ENCODE results near the gene SMARCD1.

DNA sequence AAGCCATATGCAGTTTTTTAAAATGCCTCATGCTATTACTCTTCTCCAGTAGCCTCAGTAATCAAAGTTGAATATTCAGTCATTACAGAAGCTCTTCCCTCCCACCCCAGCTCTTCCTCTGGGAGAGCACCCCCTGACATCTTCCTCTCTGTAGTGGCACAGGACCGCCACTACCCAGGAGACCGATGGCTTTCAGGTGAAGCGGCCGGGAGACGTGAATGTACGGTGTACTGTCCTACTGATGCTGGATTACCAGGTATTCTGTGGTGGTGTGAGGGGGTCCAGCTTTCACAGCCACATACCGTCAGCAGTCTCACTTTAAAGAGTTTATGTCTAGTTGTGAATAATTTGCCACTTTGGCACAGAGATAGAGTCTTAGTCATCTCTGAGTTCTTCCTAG is 4.6 kb downstream of the SMARCD1 start:
- TF ChIP-seq ZNF274 (IDR thresholded peaks at IDR 0.05; ENCODE audit: low read depth, low read length) (no peak), SUZ12 (IDR thresholded peaks at IDR 0.05; ENCODE audit: extremely low read depth, insufficient read depth, insufficient read length) (no peak), YY1 (IDR thresholded peaks at IDR 0.05; ENCODE audit: insufficient read depth, insufficient read length) (no peak)
